Muscle of arm (tissue), 12 donors: ENCODE measurements around the gene GRID2. TPM values are rescaled to one million over a fixed set of nuclear protein-coding genes. Genes with fewer than 3 reads are reported as not detected.

Experiments used
- DNase-seq: peaks from one replicate; pipeline ENCODE4 v3.0.0-alpha.2; 2013
- polyA plus RNA-seq, 12 donors: library from polyadenylated mRNA; unstranded; fragments of 120-200 nt; gene quantifications; one replicate each; pipeline ENCODE4 v1.2.1, GENCODE V29; 2013; ENCODE audit not compliant: insufficient read length in 12 of 12

The GRID2 gene
- polyA plus RNA-seq, 12 donors: 0.21 to 1.6 (median 0.53) TPM; not detected in 2

DNA sequence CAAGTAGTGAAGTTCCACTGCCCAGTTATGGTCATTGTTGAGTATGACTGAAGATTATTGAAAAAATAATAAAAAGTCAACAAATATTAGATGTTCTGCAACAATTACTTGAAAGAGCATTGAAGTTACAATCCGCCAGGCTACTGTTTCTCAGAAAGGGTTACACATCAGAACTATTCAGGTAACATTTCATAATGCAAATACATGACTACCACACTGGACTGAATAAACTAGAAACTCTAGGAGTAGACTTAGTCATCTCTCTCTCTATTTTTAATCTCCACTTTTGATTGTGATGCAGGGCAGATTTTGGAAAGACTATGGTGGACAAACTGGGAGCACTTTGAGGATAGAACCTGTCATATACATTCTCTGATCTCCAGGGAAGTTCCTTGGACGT is 776.5 kb downstream of the GRID2 start:
- no peak for DNase-seq

GRCh38 chr4:93084599-93085305 is 781.0 kb downstream of the GRID2 start:
- DNase-seq: no peak

- DNase-seq: no peak
These were observed 782.6 kb downstream of the GRID2 start for GRCh38 chr4:93086356-93086755.

- DNase-seq: no peak
These were observed 789.0 kb downstream of the GRID2 start for GRCh38 chr4:93092765-93093164.

DNA sequence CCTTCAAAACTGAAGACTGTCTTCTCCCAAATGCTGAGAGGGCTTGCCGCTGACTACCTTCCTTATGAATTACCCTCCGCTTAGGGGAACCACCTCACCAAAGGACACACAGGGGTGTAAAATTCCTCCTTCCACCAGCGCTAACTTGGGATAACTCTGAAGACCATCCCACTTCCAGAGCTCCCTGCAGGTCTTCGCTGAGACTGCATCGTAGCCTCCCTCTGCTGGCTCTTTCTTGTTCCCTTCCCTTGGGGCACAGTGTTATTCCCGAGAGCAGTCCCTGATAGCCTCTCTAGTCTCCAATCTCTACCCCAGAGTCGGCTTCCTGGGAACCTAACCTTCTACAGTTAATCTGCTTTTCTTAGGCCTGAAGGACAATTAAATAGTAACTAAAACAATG is 799.3 kb downstream of the GRID2 start:
- DNase-seq: no peak

DNA sequence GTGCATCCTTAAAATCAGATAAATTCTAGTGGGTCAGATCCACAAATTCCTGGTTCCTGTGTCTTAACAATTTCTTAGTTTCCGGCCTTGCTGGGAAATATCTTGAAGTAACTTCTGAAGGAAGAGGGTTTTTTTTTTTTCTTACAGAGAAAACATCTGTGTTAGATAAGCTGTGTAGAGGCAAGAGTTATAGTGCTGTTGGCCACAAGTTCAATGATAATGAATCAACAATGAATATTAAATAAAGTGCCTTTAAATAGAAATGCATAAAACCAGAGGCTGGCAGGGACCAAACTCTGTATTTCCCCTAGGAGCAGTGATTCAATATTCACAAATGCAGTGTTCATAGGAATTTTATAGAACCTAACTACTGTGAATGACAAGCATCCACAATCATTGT is 812.9 kb downstream of the GRID2 start:
- DNase-seq: no peak

GRCh38 chr4:93127489-93127888 is 823.7 kb downstream of the GRID2 start:
- DNase-seq: no peak

GRCh38 chr4:93132631-93133030 is 828.9 kb downstream of the GRID2 start:
- DNase-seq: no peak

DNA sequence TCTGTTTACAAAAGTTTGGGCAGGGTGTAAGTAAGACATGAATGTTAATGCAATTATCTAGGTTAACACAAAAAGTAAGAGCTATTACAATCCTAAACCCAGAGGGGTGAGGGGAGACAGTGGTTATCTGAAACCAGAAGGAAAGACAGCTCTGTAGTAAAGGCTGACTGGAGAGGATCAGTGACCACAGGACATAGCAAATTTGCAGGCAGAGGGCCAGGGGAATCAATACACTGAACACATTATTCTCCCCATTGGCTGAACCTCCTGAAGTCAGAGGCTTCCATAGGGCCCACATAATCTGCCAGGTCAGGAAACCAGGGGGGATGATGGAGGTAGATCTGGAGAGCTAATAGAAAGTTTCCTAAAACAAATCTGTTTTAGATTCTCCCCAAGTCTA is 835.4 kb downstream of the GRID2 start:
- DNase-seq: no peak

DNA sequence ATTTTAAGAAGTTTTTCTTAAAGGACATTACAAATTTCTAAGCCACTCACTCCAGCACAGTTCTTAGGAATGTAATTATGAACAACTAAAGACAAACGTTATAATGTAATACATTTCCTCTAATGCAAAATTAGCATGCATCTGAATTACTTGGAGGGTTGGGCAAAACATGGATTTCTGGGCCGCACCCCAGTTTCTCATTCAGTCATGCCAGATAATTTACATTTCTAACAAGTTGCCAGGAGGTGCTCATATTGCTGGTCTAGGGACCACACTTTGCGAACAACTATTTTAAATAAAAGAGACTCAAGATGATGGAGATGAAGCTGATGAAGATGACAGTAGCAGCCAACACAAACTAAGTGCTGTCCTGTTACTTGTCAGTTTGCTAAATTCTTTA is 840.1 kb downstream of the GRID2 start:
- no peak for DNase-seq

DNA sequence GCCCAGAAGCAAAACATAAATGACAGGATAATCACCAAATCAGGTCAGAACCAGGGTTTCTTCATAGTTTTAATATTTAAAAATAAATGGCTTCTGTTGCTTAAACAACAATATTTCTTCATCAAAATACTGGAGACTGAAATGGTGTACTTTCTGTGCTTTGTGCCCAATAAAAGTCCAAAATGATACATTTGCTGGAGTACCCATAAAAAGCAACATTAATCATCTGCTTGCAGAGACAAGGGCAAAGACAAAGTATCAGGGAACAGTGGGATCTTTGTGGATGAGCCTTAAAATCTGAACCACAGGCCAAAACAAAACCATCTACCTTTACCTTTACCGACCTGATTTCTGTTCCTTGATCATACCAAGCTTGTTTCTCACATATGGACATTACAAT is 840.9 kb downstream of the GRID2 start:
- DNase-seq: no peak

DNA sequence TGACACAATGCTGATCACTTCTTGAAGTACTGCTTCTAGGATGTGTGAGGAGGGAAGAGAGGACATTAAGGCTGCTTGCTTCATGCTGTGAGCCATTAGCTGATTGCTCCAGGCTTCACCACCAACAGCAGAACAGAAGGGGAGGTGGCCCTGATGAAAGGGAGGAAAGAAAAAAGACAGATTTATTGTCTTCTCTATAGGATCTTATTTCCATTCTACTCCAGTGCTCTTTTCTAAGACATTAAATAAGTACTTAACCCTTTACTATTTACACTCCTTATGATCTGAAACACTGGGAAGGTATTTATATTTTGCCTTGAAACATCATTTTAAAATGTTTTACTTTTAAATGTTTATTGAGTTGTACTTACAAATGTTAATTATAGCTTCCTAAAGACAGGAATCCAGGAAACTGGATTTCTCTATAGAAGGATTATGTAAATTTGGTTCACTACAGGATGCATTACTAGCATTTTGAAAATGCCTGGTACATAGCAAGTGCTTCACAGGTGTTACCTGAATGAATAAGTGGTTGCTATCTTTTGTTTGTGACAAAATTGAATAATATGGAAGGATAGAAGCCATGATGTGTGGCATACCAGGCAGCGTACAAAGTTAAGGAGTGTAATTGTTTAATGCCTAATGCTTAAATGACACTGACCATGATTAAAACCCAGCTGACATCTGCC is 843.9 kb downstream of the GRID2 start:
- no peak for DNase-seq

DNA sequence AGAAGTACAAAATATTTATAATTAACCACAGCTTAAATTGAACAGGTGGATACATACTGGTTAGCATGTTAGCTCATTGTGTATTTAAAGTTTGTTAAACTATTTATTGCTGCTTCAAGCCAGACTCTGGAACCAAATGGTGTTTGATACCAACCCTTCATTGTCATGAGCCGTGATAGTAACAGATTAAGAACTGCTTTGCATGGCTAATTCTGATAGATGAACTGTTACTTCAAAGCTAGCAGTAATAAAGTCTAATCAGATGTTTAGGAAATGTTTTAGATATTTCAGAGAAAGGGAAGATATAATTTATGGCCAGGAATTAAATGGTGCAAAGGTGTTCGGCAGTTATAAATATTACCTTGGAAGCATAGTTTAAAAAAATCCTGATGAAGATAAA is 848.7 kb downstream of the GRID2 start:
- DNase-seq: no peak

- no peak for DNase-seq
These were observed 854.2 kb downstream of the GRID2 start for GRCh38 chr4:93157986-93158385.

DNA sequence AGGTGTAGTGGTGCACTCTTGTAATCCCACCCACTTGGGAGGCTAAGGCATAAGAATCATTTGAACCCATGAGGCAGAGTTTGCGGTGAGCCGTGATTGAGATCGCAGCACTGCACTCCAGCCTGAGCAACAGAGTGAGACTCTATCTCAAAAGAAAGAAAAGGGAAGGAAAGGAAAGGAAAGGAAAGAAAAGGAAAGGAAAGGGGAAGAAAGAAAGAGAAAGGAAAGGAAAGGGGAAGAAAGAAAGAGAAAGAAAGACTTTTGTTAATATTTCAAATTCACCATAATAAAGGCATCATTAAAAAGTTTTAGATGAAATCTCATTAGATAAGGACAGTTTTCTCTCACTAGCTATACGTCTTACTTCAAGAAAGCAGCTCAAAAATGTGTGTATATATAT is 864.3 kb downstream of the GRID2 start:
- no peak for DNase-seq

DNA sequence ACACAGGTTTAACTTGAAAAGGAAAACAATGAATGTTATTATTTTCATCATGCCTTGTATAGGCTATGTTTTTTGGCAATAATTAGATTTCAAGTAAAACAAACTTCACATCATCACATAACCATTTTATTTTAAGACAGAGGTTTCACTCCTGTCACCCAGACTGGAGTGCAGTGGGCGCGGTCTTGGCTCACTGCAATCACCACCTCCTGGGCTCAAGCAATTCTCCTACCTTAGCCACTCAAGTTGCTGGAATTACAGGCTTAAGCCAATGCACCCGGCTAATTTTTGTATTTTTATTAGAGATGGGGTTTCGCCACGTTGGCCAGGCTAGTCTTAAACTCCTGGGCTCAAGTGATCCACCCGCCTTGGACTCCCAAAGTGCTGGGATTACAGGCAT is 866.2 kb downstream of the GRID2 start:
- no peak for DNase-seq

DNA sequence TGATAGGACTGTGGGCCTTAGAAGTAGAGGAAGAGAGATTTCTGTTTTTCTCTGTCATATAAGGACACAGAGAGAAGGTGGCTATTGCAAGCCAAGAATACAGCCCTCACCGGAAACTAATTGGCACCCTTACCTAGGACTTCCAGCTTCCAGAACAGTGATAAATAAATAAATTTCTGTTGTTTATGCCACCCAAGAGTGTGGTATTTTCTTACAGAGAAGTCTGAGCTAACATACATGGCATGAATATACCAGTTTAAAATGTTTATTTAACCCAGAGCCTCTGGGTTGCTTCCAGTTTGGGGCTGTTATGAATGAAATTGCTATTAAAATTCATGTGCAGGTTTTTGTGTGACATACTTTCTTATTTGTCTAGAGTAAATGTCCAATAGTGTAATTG is 870.8 kb downstream of the GRID2 start:
- no peak for DNase-seq

GRCh38 chr4:93178279-93178678 is 874.5 kb downstream of the GRID2 start:
- no peak for DNase-seq

GRCh38 chr4:93179044-93179443 is 875.3 kb downstream of the GRID2 start:
- DNase-seq: no peak

DNA sequence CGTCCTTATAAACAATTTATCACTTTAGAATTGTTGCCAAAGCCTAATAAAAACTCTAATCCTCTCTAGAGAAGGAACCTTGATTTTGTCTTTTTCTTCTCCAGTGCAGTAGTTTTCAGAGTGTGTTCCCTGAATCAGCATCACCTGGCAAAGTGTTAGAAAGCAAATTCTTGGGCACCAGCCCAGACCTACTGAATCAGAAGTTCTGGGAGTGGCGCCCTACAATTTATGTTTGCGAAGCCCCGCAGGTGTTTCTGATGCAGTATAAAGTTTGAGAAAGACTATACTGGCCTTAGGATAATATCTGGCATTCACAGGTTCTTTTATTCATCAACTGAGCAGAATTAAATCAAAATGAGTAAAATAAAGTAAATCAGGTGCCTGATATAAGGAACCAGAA is 879.0 kb downstream of the GRID2 start:
- no peak for DNase-seq

DNA sequence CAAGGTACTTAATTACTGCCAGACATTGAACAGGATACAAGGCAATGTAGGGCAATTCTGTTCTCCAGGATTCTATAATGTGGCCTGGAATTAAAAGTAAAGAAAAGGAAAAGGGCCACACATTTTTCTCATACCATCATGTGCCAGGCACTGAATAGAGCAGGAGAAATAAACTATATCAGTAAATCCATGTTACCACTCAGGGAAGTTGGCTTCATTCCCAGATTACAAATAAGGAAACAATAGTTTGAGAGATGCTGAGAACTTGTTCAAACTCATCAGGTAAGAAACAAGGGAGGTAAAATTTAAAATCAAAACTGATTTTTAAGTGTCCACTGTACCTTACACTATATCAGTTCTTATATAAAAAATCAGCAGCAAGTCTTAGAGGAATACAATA is 879.8 kb downstream of the GRID2 start:
- peak; percentile 7 for DNase-seq

GRCh38 chr4:93184053-93184452 is 880.3 kb downstream of the GRID2 start:
- peak; percentile 5 for DNase-seq

GRCh38 chr4:93186846-93187245 is 883.1 kb downstream of the GRID2 start:
- no peak for DNase-seq

GRCh38 chr4:93187466-93187865 is 883.7 kb downstream of the GRID2 start:
- no peak for DNase-seq
